SK-N-SH treated with all-trans-retinoic acid at 6 μM for 48 hours (cell line): ENCODE results near the gene DDX50.

Source experiments
- CREB5 ChIP-seq: fragments of 250-450 bp; sonication (Bioruptor Pico); IDR thresholded peaks from 2 replicates; pipeline ENCODE4 v1.5.1; 2020; ENCODE audit warnings: low read depth, mild to moderate bottlenecking, moderate library complexity
- RARB ChIP-seq: fragments of 250-450 bp; sonication (Bioruptor Pico); IDR thresholded peaks from 2 replicates; pipeline ENCODE4 v1.8.0; 2021; ENCODE audit warnings: mild to moderate bottlenecking, moderate library complexity
- SNAI2 ChIP-seq: fragments of 250-450 bp; sonication (Bioruptor Pico); IDR thresholded peaks from 2 replicates; pipeline ENCODE4 v1.5.0; 2020; ENCODE audit warnings: mild to moderate bottlenecking, moderate library complexity

GRCh38 chr10:68934994-68935393 is 33.9 kb downstream of the DDX50 start:
- no peak for TF ChIP-seq CREB5 (CRISPR knock-in tag)
- TF ChIP-seq RARB = no peak
- TF ChIP-seq SNAI2 (CRISPR knock-in tag) = no peak
